HT1080 (cell line): Measurements from ENCODE around the gene SCMH1. TPM values are rescaled to one million over a fixed set of nuclear protein-coding genes. Genes with fewer than 3 reads are reported as not detected.
A peak's percentile ranks its signal among the peaks of the same experiment; 100 is the strongest.

Experiments used
- DNase-seq: peaks from one replicate; pipeline ENCODE4 v3.0.0-alpha.2; 2015; ENCODE audit warnings: low read depth
- total RNA-seq: library from RNA; depleted of rRNA; stranded (reverse); fragments of >200 nt; shearing (Covaris generic); gene quantifications from 2 replicates; pipeline ENCODE4 v1.2.3, GENCODE V29; 2014

Gene SCMH1
- total RNA-seq, 1 experiment from 2014 or later, result 39.2 TPM

DNA sequence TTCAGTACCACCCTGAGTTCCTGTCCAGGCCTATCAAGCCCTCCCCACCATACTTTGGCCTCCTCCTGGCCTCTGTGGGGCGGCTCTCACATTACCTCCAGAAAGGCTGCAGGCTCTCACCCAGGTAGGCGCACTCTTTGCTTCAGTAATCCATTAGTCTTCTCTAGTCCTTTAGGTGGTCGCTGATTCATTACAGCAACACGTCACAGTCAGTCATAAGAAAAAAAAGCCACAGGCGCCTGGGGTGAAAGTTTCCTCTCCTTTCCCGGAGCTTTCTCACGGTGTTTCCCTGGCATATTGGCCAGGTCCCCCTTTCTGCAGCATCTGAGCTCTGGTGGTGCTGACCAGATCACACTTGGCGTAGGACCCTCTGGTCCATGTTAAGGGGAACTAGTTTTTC, 232.6 kb downstream of the SCMH1 start:
- DNase-seq, result peak; percentile 52

DNA sequence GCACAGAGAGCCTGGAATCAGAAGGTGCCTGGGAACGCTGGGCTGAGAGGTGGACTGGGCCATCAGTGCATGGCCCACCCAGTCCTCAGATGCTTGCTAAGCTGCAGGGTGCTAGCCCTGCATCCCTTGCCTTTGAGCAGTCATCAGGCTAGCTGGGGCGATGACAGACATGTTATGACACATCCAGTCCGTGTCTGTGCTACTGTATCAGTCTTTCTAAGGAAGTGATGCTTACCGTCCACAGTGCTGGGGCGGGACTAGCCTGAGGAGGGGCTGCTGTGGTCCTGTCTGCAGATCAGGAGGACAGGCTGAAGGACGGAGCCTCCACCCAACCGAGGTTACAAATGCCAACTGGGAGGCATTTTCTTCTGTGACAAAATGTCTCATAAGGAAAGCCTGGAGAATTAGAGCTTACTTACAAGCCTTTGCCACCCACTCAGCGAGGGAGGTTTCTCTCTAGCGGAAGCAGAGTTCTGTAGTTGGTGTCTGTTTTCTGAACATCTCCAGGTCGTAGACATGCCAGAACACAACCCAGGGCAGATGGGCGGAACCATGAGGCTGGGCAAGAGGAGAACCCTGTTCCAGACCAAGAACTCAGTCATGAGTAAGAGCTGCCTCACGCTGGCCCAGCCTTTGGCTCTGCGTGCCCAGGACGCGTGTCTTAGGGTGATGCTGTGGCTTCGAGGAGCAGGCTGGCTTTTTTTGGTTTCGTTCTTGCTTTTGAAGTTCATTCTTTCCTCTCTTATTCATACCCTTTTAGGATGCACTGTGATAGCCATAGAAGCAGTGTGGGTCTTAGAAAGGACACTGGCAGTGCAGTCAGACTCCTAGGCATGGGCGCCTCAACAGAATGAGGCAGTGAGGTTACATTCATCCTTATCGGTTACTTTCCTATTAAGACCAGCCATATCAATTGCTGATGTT, 234.9 kb downstream of the SCMH1 start:
- DNase-seq, result peak; percentile 25

DNA sequence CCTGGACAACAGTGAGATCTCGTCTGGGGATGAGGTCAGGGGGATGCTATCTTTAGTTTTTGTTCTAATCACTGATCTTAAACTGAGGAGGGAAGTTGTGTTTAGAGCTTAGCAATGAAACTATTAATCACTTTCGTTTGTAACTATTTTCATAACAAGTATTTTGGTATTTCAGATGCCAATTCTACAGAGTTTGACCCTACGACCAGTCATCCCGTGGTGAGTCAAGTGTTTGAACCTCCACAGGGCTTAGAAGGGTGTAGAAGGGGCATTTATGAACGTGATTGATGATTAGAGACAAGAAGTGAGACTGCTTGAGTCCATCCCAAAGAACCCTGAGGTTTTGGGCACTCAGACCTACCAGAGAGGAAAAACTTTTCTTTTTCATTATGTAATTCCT, 236.2 kb downstream of the SCMH1 start:
- DNase-seq, result no peak

DNA sequence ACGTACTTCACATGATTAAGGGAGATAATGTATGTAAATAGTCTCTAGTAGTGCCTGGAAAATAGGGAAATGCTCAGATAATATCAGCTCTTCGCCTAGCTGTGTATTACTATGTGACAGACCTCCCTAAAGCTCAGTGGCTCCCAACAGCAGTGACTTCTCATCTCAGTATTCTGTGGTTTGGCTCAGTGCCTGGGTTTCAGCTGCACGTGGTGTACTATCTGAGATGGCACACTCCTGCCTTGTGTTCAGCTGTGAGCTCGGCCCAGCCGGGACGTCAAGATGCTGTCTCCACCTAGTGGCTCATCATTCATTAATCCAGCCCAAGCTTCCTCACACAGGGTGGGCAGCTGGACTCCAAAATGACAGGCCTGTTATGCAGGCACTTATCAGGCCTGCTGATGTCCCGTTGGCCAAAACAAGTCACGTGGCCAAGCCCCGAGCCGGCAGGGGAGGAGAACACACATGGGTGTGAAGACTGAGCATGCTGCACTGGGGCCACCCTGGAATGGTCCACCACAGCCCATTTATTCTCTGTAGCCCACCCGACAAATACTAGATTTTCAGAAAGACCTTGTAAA, 238.4 kb downstream of the SCMH1 start:
- peak; percentile 98 for DNase-seq

DNA sequence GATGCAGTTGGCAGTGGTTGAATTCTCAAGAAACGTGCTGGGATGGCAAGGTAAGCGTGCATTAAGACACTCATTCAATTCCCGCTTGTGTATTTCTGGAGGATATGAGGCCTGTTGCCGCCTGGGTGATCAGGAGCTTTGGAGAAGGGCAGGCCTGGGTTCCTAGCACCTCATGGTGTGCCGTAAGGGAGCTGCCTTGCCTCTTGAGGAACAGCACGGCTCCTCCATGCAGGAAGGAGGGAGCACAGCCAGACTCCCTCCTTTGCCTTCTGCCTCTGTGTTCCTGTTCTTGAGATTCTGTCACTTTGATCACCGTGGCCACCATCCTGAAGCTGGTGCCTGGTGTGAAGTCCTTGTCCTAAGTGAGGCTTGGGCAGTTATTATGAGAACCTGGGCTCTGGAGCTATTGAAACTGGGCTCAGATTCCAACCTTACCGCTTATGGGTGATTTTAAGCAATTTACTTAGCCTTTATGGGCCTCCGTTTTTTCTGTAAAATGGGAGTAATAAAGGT, 238.9 kb downstream of the SCMH1 start:
- DNase-seq, result no peak

DNA sequence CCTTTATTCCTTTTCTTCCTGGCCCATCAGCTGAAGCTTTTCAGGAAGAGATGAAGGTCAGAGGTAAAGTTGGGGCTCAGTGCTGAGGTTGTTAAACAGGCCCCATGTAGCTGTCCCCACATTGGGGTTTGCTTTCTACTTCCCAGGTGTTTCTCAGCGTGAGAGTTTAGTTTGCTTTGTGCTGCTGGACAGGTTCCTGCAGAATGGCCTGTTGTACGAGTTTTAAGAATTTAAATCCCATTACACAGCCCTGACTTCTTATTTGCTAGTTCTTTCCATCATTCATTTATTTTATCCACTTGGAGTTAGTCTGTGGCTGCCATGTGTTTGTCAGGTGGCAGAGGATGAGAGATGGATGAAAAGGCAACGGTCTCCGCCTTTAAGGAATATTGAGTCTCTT, 243.4 kb downstream of the SCMH1 start:
- no peak for DNase-seq

DNA sequence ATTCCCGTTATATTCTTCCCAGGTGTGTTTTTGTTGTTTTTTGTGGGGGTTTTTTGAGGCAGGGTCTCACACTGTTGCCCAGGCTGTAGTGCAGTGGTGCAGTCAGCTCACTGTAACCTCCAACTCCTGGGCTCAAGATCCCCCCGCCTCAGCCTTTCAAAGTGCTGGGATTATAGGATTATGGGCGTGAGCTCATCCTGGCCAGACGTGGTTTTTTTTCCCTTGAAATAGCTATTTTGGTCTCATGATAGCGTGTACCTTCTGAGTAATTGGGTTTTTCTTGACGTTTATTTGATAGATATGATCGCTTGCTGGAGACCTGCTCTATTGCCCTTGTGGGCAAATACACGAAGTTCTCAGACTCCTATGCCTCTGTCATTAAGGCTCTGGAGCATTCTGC, 245.0 kb downstream of the SCMH1 start:
- no peak for DNase-seq

DNA sequence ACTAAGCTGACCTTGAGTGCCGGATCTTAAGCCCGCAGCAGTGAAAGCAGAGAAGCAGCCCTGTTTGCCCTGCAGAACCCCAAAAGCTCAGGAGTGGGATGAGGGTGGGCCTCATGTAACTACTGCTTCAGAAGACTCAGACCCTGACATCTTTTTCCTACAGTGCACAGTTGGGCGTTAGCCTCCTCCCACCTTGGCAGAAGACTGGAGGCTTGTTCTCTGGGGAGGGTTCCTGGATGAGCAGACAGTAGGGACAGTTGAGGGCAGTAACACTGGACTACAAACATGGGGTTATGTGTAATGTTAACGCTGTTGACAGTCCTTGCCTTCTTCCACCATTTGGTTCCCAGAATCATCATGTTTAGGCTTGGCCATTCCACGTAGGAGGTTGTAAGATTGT, 253.0 kb downstream of the SCMH1 start:
- DNase-seq, result no peak

DNA sequence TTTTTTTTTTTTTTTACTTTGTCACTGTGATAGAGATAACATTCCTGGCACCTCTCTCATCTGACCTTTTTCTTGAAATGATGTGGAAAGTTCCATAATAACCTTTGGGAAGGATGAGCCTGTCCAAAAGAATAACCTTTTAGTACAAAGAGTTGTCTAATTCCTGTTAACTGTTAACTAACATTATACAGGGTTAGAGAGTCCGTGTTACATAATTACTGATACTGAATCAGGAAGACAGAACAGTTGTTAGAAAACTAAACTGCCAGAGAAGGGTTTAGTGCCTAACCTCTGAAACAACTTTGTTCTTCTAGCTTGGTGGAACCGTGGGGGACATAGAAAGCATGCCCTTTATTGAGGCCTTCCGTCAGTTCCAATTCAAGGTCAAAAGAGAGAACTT, 253.8 kb downstream of the SCMH1 start:
- DNase-seq, result no peak

DNA sequence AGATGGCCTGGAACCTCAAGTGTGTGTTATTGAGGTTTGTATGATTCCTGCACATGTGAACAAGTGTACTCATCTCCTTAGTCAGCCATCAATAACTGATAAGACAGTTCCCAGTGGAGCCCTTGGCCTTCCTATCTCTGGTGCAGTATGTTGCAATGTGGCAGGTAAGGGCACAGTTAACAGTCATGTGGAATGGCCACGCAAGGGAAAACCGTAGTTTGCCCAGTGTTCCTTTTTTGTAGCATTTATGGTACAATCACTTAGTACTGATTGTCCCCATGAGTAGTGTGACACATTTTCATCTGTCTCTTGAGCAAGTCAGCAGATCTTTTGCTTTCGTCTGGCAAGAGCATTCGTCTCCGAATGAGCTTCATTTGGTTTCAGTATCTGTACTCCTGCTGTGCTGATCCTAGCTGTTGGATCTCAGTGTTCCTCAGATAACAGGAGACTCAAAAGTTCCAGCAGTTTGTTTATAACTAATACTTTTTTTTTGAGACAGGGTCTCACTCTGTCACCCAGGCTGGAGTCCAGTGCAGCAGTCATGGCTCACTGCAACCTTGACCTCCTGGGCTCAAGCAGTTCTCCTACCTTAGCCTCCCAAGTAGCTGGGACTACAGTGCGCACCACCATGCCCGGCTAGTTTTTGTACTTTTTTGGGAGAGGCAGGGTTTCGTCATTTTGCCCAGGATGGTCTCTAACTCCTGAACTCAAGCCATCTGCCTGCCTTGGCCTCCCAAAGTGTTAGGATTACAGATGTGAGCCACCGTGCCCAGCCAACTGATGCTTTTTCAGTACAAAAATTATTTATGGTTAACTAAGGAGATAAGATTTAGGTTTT, 254.4 kb downstream of the SCMH1 start:
- no peak for DNase-seq

DNA sequence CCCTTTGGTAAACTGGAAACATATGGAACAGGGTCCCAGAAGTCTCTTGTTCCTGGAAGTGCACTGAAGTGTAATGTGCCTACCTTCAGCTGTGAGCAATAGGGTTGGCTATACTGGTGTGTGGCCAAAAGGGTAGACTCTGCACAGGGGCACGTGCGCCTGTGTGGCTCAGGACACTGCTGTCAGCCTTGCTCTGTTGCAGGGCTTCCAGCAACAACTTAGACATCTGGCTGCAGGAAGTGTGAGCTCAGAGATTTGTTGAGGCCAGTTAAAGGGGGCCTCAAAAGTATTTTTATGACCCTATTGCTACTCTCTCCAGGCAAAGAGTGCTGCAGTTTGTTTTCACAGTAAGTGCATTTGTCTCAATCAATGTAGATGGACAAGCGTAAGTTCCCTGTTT, 255.2 kb downstream of the SCMH1 start:
- no peak for DNase-seq

DNA sequence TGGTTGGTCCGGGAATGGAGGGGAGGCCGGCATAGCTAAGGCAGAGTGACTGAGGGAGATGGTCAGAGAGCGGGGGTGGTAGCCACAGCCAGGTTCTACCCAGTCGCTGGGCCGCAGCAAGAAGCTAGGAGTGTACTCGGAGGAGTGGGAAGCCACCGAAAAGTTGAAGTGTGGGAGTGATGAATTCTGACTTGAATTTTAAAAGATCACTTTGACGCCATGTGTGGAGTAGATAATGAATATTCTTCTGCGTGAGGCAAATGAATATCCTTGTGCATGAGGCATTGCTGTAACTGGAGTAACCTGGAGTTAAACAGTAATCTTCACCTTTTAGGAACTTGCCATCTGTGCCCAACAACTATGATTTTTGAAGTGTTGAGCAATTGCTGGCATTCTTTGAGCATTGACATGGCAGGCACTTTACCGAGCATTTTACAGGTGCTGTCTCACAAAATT, 255.8 kb downstream of the SCMH1 start:
- DNase-seq, result no peak

DNA sequence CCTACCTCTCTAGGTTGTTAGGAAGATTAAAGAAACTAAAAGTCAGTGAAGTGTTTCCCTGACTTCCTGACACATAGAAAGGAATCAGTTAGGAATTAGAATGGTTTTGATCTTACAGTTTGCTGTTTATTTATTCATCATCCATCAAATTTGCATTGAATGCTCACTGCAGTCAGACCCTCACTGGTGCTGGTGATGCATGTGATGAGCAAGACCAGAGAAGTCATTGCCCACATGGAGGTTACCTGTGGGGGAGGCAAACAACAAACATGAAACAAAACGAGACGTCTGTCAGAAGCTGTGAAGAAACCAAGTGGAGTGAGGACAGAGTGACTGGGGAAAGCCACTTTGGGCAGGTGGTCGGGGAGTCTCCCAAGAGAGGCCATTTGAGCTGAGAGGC, 256.2 kb downstream of the SCMH1 start:
- no peak for DNase-seq

DNA sequence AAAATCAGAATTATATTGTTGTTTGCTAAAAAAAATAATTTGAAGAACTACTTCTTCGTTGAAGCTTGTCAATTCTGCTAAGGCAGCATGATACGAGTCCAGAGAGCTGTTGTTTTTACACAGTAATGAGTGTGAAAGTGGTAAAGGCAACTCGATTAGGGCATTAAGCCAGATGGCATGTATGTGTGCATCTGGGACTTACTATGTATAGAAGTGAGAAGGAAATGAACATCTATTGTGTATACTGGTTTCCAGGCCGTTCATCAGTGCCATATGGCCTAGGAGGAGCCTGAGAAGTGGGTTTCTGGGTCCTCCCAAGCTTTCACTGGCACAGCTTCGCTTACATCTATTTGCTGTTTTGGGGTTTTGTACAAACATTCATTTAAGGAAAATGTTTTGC, 256.9 kb downstream of the SCMH1 start:
- no peak for DNase-seq

DNA sequence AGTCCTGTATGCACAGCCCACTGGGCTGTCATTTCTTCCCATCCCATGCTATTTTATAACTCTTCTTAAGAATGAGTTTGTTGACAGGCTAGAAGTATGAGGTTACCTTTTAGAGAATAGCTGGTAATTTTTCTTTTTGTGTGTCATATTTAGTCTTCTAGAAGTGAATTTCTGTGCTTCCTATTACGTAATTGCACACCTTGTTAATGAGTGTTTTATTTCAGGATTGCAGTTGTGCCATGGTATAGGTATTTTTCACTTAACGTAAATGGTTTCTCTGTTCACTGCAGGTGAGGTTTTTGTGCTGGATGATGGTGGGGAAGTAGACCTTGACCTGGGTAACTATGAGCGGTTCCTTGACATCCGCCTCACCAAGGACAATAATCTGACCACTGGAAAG, 257.6 kb downstream of the SCMH1 start:
- DNase-seq, result no peak

DNA sequence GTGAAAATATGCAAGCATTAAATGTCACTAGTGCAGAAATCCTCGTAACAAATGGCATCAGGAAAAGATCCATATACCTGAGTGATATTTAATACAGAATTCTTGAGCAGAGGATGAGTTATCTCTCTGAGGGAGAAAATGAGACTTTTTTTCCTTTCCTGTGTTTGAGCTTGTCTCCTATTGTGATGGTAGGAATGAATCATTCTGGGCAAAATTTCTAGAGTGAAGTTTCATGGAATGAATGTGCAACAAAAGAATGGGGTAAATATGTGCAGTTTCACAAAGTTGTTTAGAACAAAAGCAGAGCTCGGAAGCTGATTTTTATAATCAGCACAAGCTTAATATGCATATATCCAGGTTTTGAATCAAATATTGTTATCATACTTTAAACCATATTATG, 258.0 kb downstream of the SCMH1 start:
- no peak for DNase-seq

DNA sequence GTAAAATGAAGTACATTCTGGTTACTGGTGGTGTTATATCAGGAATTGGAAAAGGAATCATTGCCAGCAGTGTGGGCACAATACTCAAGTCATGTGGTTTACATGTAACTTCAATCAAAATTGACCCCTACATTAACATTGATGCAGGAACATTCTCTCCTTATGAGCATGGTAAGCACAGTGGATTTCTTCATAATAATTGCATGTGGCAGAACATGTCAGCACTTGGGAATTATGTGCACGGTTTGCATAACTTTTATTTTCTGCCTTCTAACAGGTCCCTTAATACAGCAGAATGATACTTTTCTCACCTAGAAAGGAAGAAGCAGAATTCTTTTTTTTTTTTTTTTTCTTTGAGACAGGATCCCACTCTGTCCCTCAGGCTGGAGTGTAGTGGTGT, 258.8 kb downstream of the SCMH1 start:
- no peak for DNase-seq

DNA sequence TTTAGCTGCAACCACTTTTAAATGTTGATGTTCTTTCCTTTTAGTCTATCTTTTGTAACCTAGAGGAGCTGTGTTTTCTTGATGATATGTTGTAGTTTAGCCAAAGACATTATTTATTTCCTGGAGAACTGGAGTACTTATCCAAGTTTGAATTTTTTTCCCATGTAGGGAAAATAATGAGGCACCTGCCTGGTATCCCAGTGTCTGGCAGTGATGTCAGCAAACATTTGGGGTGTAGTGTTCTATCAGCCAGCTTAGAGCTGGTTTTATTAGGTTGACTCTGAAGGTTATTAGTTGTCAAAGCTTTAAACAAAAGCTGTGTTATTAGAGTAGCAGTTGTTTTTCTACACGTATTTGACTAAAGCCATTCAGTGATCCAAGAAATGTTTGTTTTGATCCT, 259.4 kb downstream of the SCMH1 start:
- DNase-seq, result no peak

DNA sequence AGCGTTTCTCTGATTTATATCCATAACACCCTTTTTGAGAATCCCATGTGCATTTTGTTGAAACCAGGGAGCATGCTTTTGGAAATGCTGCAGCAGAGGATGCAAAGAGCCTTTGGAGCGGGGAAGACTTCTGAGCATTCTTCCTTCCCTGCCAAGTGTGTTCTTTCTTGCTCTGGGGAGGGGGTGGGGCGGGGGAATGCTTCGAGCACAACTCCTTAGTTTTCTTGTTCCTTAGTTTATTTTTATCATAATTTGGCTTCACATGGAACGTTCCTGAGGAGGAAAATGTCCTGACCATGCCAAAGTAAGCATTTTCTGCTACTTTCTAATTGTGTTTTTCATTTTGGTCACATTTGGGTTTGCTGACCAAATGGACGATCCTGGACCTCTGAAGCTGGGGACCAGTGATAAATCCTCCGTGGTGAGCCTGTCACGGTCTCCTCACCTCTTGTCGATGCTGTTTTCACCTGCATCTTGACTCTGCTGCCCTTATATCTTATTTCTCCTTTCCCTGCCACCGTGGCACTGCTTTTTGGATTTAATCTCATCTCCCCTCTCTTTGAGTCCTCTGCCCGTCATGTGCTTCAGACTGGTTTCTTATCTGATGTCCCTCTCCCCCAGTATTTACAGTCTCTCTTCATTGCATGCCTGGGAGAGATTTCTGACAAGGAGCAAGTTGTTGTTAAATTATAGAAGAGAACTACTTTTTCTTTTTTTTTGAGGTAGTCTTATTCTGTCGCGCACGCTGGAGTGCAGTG, 260.2 kb downstream of the SCMH1 start:
- no peak for DNase-seq

DNA sequence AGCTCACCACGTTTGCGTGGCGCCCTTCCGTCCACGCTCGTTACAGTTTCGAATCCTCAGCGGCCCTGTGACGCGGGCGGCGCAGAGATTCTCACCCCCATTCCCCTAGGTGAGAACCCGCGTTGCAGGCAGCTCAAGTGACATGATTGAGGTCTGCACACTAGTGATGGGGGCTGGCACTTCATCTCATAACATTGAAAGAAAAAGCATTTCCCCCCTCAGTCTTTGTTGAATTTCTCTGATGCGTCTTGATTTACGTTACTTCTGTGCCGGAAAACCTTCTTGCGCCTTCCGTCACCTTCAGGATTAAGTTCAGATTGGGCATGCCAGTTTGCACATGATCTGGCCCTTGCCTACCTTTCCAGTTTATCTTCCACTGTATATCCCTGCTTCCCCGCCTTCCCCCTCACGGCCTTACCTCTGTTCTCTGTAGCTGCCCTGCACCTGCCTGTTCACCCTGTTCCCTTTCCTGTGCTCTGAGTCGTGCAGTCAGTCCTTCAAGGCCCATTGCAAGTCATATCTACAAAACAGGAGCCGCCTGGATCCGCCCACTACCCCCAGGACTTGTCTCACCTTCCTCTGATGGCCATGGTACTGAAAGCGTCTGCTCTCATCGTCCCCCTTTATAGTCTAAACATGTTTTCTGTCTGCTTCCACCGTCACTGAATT, 261.5 kb downstream of the SCMH1 start:
- DNase-seq, result peak; percentile 38

DNA sequence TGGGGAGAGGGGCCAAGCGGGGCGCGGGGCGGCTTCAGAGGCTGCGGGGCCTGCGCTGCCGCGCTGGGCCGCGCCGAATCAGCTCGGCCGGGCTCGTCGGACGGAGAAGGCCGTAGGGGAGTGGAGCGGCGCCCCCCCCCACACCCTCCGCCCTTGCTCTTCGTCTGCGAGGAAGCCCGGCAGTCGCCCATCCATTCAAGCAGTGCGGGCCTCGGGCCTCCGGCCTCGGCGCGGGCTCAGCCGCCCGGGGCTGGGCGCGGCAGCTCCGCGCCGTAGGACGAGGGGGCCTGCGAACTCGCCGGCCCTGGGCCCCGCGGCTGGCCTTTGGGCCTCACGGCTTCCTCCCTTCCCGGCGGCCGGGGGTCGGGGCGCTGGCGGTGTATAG, 262.0 kb downstream of the SCMH1 start:
- no peak for DNase-seq
